Measurements from ENCODE around the gene AKAP8L. TPM values are rescaled to one million over a fixed set of nuclear protein-coding genes. Genes with fewer than 3 reads are reported as not detected.

Gene AKAP8L
- total and polyA plus RNA-seq, 2 of the 8 experiments (the other 6 are each of a cell fraction or from before 2014, with no cell fraction given) = 75.1 to 138 TPM

GRCh38 chr19:15445807-15446376 lies 27.1 kb upstream of the AKAP8L start (continued):
- TF ChIP-seq TBP (IDR thresholded peaks at IDR 0.05; ENCODE audit: low read depth, low read length) = no peak
- TF ChIP-seq KDM1A (IDR thresholded peaks at IDR 0.05; ENCODE audit: borderline replicate concordance, low read length) = no peak
- TF ChIP-seq ATF2 (IDR thresholded peaks at IDR 0.05; ENCODE audit: low read length) = no peak
- TF ChIP-seq EP300 (IDR thresholded peaks at IDR 0.05; ENCODE audit: borderline replicate concordance in 1 of 2, low read depth in 2 of 2, low read length in 2 of 2) = no peak
- TF ChIP-seq JUN (IDR thresholded peaks at IDR 0.05; ENCODE audit: low read depth, low read length) = no peak
- TF ChIP-seq SIN3A (conservative IDR thresholded peaks at IDR 0.05 in 1 of 2, IDR thresholded peaks at IDR 0.05 in 1 of 2; ENCODE audit: low read depth in 1 of 2, low read length in 2 of 2) = no peak
- no peak for TF ChIP-seq ASH2L (IDR thresholded peaks at IDR 0.05; ENCODE audit: low read length)
- TF ChIP-seq SP1 (IDR thresholded peaks at IDR 0.05; ENCODE audit: low read depth, low read length) = no peak

Data from H1 (cell line).